Kidney epithelial cell (primary cell): Measurements from ENCODE around the gene EIF5. TPM values are rescaled to one million over a fixed set of nuclear protein-coding genes. Genes with fewer than 3 reads are reported as not detected.

Source experiments
- DNase-seq: peaks from one replicate; pipeline ENCODE4 v3.0.0-alpha.2; 2010; ENCODE audit warnings: low read depth
- H3K27me3 ChIP-seq: 2 replicates; pipeline ENCODE4 v1.6.0; 2011; ENCODE audit warnings: low read length; ENCODE audit not compliant: control insufficient read depth, insufficient read depth
- H3K36me3 ChIP-seq: 2 replicates; pipeline ENCODE4 v1.5.1; 2011; ENCODE audit warnings: low read length; ENCODE audit not compliant: control insufficient read depth, insufficient read depth
- H3K4me3 ChIP-seq: 2 replicates; pipeline ENCODE4 v1.5.1; 2011; ENCODE audit warnings: low read depth, mild to moderate bottlenecking, control low read depth, low read length
- CTCF ChIP-seq: IDR thresholded peaks from 2 replicates; pipeline ENCODE4 v1.5.1; 2011; ENCODE audit warnings: mild to moderate bottlenecking, moderate library complexity, low read length, control low read depth, inconsistent platforms; ENCODE audit not compliant: insufficient read depth, poor library complexity, severe bottlenecking
- total RNA-seq: library from RNA; depleted of rRNA; stranded (reverse); fragments of >200 nt; gene quantifications from 2 replicates; pipeline ENCODE4 v1.2.3, GENCODE V29; 2015

EIF5 gene
- total RNA-seq, 1 donor from 2014 or later: 254 TPM

- no peak for TF ChIP-seq CTCF
- H3K4me3 ChIP-seq: no peak overlapping the region
- H3K36me3 ChIP-seq: no peaks in the 10 kb centered on the region
- H3K27me3 ChIP-seq: no peaks in the 10 kb centered on the region
- no peak for DNase-seq
Observed at GRCh38 chr14:103362780-103363179, 28.7 kb downstream of the EIF5 start.

GRCh38 chr14:103366741-103367140 is 32.7 kb downstream of the EIF5 start:
- DNase-seq: no peak
- TF ChIP-seq CTCF: no peak
- Histone ChIP-seq H3K27me3 (no peaks in the 10 kb centered on the region), H3K36me3 (no peaks in the 10 kb centered on the region), H3K4me3 (no peak overlapping the region)

- Histone ChIP-seq H3K36me3 (no peaks in the 10 kb centered on the region), H3K4me3 (no peak overlapping the region), H3K27me3 (no peaks in the 10 kb centered on the region)
- DNase-seq: no peak
- no peak for TF ChIP-seq CTCF
Observed at GRCh38 chr14:103367995-103368394, 34.0 kb downstream of the EIF5 start.

GRCh38 chr14:103370087-103370486 is 36.0 kb downstream of the EIF5 start:
- no peak for DNase-seq
- Histone ChIP-seq H3K36me3 (no peaks in the 10 kb centered on the region), H3K27me3 (no peaks in the 10 kb centered on the region), H3K4me3 (no peak overlapping the region)
- TF ChIP-seq CTCF: no peak

GRCh38 chr14:103372017-103372416 is 38.0 kb downstream of the EIF5 start:
- H3K36me3 ChIP-seq: no peaks in the 10 kb centered on the region
- no peak for DNase-seq
- no peak overlapping the region for H3K4me3 ChIP-seq
- no peaks in the 10 kb centered on the region for H3K27me3 ChIP-seq
- TF ChIP-seq CTCF: no peak

- no peaks in the 10 kb centered on the region for H3K36me3 ChIP-seq
- H3K27me3 ChIP-seq: no peaks in the 10 kb centered on the region
- no peak overlapping the region for H3K4me3 ChIP-seq
- peak; percentile 73 for DNase-seq
- no peak for TF ChIP-seq CTCF
Observed at GRCh38 chr14:103372552-103373304, 38.7 kb downstream of the EIF5 start.
